ENCODE results near the gene AS3MT.
"Not testable (repeated sequence)": the region's sequence is repeated elsewhere in the genome, so short reads cannot be mapped to it uniquely, and the experiment has no call there.

The AS3MT gene

DNA sequence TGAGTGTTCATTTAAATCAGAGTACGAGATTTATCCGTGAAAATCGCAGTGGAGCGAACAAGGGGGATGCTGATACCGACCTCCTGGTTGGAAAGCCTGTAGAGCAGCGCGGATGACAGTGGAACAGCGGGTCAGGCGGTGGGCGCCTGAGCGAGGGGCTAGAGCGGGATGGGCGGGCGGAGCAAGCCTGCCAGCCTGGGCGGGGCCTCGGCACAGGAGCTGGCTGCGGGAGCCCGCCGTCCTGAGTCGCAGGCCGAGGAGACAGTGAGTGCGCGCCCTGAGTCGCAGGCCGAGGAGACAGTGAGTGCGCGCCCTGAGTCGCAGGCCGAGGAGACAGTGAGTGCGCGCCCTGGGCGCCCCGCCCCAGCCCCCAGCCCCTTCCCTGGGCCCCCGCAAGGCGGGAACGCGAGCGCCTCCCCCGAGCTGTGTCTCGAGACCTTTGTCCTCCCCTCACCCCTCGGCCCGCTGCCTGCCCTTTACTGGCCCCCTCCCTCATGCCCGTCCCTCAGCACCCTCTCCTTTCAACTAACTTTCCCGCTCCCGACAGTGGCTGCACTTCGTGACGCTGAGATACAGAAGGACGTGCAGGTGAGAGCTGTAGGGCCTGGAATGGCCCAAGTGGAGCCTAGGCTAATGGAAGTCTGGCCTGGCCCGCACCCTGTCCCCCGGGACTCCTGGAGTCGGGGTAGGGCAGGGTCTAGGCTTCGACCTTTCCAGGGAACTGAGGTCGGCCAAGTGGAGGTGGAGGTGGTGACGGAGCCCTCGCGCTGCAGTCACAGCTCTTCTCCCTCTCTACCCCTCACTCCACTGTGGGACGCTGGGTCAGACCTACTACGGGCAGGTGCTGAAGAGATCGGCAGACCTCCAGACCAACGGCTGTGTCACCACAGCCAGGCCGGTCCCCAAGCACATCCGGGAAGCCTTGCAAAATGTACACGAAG lies at the start of gene AS3MT:
AS3MT (plus strand) TSS at position 213 of the 941 bp plus-strand sequence; CDS start at position 336, 123 bp downstream.
- DNase-seq: peak; percentile 61

DNA sequence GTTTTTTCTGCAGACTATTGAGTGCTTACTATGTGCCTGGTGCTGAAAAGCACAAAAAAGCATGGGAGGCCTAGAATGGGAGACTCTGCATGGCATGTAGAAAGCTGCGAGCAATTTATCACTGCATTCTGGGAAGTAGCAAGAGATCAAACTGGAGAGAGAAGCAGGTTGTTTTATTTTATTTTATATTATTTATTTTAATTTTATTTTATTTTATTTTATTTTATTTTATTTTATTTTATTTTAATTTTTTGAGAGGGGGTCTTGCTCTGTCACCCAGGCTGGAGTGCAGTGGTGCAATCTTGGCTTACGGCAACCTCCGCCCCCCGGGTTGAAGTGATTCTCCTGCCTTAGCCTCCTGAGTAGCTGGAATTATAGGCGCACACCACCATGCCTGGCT lies 49.3 kb upstream of the AS3MT start:
- DNase-seq: not testable (repeated sequence)

DNA sequence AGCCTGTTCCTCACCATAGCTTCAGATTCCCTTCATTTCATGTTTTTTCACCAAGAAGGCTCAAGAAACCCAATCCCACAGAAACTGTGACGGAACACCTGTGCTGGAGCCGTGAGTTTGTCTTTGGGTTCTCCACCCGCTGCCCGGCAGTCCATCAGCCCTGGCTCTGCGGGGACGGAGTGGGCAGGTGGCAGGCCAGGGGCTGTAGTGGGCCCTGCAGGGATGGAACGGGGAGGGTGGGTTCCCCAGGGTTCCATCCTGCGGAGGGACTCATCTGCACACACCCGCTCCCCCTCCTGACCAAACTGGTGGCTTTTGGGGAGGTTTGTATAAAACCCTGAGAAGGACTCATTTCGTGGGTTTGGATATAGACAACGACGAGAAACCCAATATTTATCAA lies 47.0 kb upstream of the AS3MT start:
- DNase-seq: no peak

DNA sequence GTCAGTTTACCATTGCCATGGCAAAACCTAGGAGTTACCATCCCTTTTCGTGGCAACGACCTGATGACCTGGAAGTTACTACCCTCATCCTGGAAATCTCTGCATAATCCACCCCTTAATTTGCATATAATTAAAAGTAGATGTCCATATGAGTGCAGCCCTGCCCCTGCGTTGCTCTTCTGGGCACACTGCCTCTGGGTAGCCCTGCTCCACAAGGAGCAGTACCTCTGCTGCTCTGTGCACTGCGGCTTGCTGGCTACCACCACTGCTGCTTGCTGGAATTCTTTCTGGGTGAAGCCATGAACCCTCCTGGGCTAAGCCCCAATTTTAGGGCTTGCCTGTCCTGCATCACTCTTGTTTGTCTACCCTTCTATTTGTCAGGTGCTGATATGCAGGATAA lies 44.6 kb upstream of the AS3MT start:
- no peak for DNase-seq

DNA sequence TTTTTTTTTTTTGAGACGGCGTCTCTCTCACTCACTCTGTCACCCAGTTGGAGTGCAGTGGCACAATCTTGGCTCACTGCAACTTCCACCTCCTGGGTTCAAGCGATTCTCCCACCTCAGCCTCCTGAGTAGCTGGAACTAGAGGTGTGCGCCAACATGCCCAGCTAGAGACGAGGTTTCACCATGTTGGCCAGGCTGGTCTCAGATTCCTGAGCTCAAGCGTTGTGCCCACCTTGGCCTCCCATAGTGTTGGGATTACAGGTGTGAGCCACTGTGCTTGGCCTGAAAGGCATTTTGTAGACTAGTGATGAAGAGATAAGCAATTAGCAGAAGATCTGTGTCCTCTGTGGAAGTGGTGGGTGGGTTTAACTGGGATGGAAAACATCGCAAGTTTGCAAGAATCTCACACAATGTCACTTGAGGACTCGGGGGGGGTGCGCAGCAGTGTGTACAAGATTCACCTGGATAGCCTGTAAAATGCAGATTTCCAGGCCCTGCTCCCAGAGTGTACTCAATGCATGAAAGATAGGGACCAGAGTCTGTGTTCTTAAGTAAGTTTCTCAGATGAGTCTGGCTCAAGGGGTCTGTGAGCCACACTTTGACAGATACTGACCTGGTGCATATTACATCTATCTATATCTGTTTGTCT lies 43.0 kb upstream of the AS3MT start:
- no peak for DNase-seq

DNA sequence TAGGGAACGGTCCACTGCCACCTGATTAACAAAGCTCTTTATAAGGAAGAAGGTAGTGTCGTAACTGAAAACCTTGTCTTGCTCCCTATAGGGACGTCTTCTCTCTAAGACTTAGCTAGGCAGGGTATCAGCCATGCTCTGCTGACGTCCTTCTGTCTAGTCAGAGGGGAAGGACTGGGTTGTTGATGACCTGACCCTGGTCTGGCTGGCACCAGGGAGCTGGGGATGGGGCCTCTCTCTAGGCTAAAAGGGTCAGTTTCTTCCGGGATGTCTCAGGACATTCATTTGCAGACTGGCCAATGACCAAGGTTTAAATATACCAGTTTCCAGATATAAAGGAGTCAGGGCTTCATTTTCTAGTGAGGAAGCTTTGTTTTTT lies 41.7 kb upstream of the AS3MT start:
- no peak for DNase-seq

- no peak for DNase-seq
These were observed 37.8 kb upstream of the AS3MT start for GRCh38 chr10:102831322-102832071.

DNA sequence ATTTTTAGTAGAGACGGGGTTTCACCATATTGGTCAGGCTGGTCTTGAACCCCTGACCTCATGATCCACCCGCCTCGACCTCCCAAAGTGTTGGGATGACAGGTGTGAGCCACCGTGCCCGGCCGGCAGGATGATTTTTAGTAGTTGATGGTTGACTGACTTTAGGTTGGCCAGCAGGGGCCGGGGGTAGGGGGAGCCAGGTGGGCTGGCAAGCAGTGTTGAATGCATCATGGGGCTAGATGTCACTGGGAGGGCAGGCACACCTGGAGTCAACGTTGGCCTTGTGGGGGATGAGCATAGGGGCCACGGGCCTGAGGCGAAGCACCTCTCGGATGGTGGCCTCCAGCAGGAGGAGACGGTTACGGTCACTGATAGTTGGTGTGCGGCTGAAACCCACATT lies 37.0 kb upstream of the AS3MT start:
- no peak for DNase-seq

- DNase-seq: no peak
These were observed 36.3 kb upstream of the AS3MT start for GRCh38 chr10:102832987-102833386.

DNA sequence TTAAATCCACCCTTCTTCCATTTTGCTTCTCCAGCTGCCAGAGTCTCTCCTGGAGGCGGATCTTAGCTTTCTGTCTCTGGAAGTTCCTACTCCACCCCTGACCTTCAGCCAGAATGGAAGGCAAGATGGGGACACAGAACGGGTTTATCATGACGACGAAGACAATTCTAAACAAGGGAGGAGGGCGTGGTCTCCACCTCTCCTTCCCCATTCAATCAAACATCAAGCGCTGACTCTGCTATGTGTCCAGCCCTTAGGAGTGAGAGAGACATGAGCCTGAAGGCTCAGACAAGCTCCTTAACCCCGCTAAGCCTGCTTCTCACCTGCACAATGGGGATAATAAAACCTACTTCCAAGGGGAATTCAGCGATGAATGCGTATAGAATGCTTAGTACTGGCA lies 35.1 kb upstream of the AS3MT start:
- no peak for DNase-seq

DNA sequence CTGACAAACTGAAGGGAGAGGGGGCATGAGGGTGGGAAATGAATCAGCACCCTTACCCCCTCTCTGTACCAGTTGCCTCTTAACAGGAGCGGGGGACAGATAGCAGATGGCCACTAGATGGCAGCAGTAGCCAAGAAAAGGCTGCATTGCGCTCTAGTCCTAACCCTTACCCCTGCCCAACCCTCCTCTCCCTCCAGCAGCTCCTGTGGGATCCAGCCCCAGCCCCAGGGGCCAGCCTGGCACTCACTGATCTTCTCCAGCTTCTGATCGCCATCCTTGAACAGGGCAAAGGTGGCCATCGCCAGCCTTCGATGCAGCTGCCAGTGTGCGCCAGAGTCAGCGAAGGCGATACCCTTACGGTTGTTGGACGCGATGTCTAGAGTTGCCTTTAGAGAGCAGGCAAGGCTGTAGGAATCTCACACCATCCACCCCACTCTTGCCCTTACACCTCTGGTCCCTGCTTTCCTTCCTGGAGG lies 34.2 kb upstream of the AS3MT start:
- DNase-seq: peak; percentile 74

- no peak for DNase-seq
These were observed 32.0 kb upstream of the AS3MT start, which contains the start of gene CYP17A1 for GRCh38 chr10:102837230-102837721. Gene CYP17A1 (minus strand): TSS chr10:102837413. CDS start chr10:102837361, 52 bp downstream.

DNA sequence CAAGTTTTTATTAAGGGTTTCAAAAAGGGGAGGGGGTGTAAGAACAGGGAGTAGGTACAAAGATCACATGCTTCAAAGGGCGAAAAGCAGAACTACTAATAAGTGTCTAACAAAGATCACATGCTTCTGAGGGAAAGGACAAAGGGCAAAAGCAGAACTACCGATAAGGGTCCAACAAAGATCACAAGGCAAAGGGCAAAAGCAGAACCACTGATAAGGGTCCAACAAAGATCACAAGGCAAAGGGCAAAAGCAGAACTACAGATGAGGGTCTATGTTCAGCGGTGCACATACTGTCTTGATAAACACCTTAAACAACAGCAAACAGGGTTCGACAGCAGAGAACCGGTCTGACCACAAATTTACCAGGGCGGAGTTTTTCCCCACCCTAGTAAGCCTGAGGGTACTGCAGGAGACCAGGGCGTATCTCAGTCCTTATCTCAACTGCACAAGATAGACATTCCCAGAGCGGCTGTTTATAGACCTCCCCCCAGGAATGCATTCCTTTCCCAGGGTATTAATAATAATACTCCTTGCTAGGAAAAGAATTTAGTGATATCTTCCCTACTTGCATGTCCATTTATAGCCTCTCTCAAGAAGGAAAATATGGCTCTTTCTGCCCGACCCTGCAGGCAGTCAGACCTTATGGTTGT lies 30.9 kb upstream of the AS3MT start:
- not testable (repeated sequence) for DNase-seq

- no peak for DNase-seq
These were observed 27.4 kb upstream of the AS3MT start for GRCh38 chr10:102841827-102842345.

DNA sequence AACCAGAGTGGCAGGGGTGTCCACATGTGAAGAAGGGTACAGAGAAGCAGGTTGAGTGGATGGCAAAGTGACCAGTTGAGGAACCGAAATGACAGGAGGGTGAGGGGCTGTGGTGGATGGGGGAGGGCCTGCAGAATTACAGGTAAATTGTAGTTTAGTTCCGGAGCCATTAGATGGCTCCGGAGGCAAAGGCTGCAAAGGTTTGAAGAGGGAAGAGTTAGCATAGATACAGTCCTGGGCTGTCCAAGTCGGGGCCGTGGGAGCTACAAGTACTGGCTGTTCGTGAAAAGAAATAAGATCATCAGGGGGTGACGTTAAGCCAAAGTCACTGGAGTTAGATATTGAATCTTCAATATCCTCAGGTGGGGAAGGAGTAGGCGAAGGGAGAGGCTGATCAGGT lies 26.1 kb upstream of the AS3MT start:
- not testable (repeated sequence) for DNase-seq

- DNase-seq: not testable (repeated sequence)
These were observed 25.0 kb upstream of the AS3MT start for GRCh38 chr10:102844190-102844776.

- DNase-seq: no peak
These were observed 23.8 kb upstream of the AS3MT start for GRCh38 chr10:102845352-102845902.

DNA sequence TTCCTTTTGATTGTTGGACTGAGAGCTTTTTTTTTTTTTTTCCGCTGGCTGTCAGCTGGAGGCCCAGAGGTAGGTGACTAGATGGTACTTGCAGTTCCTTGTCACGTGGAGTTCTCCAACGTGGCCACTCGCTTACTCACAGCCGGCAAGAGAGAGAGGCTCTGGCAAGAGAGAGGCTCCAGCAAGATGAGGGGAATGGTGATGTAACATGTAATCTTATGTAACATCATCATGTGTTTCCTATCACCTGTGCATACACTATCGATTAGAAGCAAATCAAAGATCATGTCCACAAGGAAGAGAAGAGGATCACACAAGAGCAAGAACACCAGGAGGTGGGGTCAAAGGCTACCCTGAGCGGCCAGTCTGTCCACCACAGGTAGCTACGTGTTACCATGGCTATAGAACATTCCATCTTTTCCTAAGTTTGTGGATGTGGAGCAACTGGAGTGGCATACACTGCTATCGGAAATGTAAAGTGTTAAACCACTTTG lies 19.2 kb upstream of the AS3MT start:
- peak; percentile 41 for DNase-seq

DNA sequence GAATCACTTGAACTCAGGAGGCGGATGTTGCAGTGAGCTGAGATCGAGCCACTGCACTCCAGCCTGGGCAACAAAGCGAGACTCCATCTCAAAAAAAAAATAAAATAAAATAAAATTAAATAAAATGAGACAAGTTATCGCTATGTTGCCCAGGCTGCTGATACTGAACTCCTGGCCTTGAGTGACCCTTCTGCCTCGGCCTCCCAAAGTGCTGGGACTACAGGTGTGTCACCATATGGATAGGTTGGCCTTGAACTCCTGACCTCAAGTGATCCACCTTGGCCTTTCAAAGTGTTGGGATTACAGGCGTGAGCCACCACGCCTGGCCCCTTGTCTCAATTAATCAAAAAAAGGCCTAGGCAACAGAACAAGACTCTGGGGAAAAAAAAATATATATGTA lies 16.0 kb upstream of the AS3MT start:
- not testable (repeated sequence) for DNase-seq

- DNase-seq: not testable (repeated sequence)
These were observed 13.4 kb upstream of the AS3MT start for GRCh38 chr10:102855731-102856436.

Data from NCI-H146 (cell line).